Measurements from ENCODE around the gene AKT3. TPM values are rescaled to one million over a fixed set of nuclear protein-coding genes. Genes with fewer than 3 reads are reported as not detected.

AKT3 gene
- 20.6 and 35.8 TPM in 2 replicates for total RNA-seq

DNA sequence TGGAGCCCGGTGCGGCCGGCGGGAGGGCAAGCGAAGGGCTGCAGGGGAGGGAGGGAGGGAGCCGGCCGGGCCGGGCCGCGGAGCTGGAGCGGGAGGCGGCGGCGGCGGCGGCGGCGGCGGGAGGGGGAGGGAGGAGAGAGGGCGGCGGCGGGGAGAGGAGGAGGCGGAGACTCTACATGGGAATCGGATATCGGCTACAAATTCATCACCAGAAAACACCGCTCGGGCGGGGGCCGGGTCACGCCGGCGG lies at the start of gene AKT3:
Gene AKT3, minus strand, starts transcription at position 42 of the 250 bp plus-strand sequence. CDS start 7,073 bp downstream, outside the sequence.

Other genes starting within 250 kb of the AKT3 start
- gene ZBTB18, start 201.0 kb upstream of the AKT3 start, total RNA-seq: 2.9 and 6.1 TPM in 2 replicates

Data from subcutaneous preadipocyte (primary cell).